K562 (cell line): ENCODE data around the gene ZNF358. TPM values are rescaled to one million over a fixed set of nuclear protein-coding genes. Genes with fewer than 3 reads are reported as not detected.
A peak's percentile ranks its signal among the peaks of the same experiment; 100 is the strongest.

Experiments used
- ATAC-seq: fragments of 200-7000 bp; cut with Tn5 transposase; 3 replicates; pipeline ENCODE4 v1.9.1; 2020; ENCODE audit warnings: moderate library complexity
- BruUV-seq: library from RNA; stranded (reverse); fragments of 400-500 nt; replicated peaks from 2 replicates; lab custom pipeline; 2021; lab: Mats Ljungman, UMichigan
- CTCF ChIA-PET: fragments of 300-600 bp; formaldehyde crosslinking; extraction: SDS; loops from one replicate; lab custom pipeline; 2021; ENCODE audit warnings: low intra/inter-chr PET ratio; lab: Yijun Ruan, JAX
- POLR2A ChIA-PET: fragments of 300-600, 350-650 bp; sonication (Branson Sonifier 250); formaldehyde crosslinking; extraction: SDS; loops from one replicate; lab custom pipeline; 2021; ENCODE audit warnings: antibody characterized with exemption, inconsistent platforms; lab: Yijun Ruan, JAX
- DNase-seq, 4 experiments: peaks; one replicate each; pipeline versions ENCODE4 v3.0.0 to v3.0.0-alpha.2; 2011 to 2018; ENCODE audit warnings: low spot score in 3 of 4, mixed read lengths in 3 of 4; ENCODE audit errors: extremely low read depth in 1 of 4
- FAIRE-seq: peaks from 2 replicates; lab custom pipeline; 2011; peaks lifted over from hg19 to GRCh38; lab: Jason Lieb, UNC
- H2AFZ ChIP-seq: 2 replicates; pipeline ENCODE4 v1.6.0; 2011; ENCODE audit warnings: low read depth, low read length, control low read depth, inconsistent platforms
- H3K27ac ChIP-seq: fragments of 200-600 bp; 3 replicates; pipeline ENCODE4 v1.8.0; 2011; ENCODE audit warnings: low read depth, mild to moderate bottlenecking, control low read depth, inconsistent platforms, low read length, moderate library complexity, mixed read lengths; ENCODE audit errors: extremely low read depth
- H3K27me3 ChIP-seq, 2 experiments: fragments of 300-600 bp in 1 of 2; 2 replicates in 1 of 2; 3 replicates in 1 of 2; pipeline versions ENCODE4 v1.6.0 to v1.8.0; 2011; ENCODE audit warnings: inconsistent platforms in 2 of 2, low read length in 2 of 2, mild to moderate bottlenecking in 1 of 2, mixed read lengths in 1 of 2, moderate library complexity in 1 of 2; ENCODE audit not compliant: control insufficient read depth in 2 of 2, insufficient read depth in 2 of 2
- H3K36me3 ChIP-seq: fragments of 300-600 bp; 3 replicates; pipeline ENCODE4 v1.8.0; 2011; ENCODE audit warnings: mild to moderate bottlenecking, low read length, inconsistent platforms; ENCODE audit not compliant: control insufficient read depth, insufficient read depth
- H3K4me1 ChIP-seq, 2 experiments: fragments of 200-600 bp in 1 of 2; replicated peaks in 1 of 2; 2 replicates in 1 of 2; 3 replicates in 1 of 2; pipeline versions ENCODE4 v1.5.1 to v1.8.0; 2011; ENCODE audit warnings: inconsistent platforms in 2 of 2, low read length in 2 of 2, mild to moderate bottlenecking in 1 of 2, mixed read lengths in 1 of 2, moderate library complexity in 1 of 2; ENCODE audit not compliant: control insufficient read depth in 2 of 2, insufficient read depth in 2 of 2
- H3K4me2 ChIP-seq: 2 replicates; pipeline ENCODE4 v1.6.1; 2011; ENCODE audit warnings: low read length, control low read depth, inconsistent platforms, mixed read lengths; ENCODE audit not compliant: insufficient read depth
- H3K4me3 ChIP-seq: fragments of 200-600 bp; sonication (generic), shearing (Covaris generic); 2 replicates; pipeline ENCODE4 v1.5.1; 2016; ENCODE audit warnings: control low read depth, inconsistent platforms
- H3K79me2 ChIP-seq: fragments of 200-600 bp; 3 replicates; pipeline ENCODE4 v1.8.0; 2011; ENCODE audit warnings: low read length, inconsistent platforms; ENCODE audit not compliant: control insufficient read depth, insufficient read depth
- H3K9ac ChIP-seq, 2 experiments: 2 replicates each; pipeline versions ENCODE4 v1.6.0 to v1.6.1; 2011; ENCODE audit warnings: low read depth in 2 of 2, low read length in 2 of 2, control low read depth in 1 of 2, inconsistent platforms in 1 of 2, mild to moderate bottlenecking in 1 of 2, mixed read lengths in 1 of 2; ENCODE audit not compliant: insufficient read depth in 1 of 2
- H3K9me1 ChIP-seq: one replicate; pipeline ENCODE4 v1.6.0; 2011; ENCODE audit warnings: inconsistent platforms, mild to moderate bottlenecking, low read length, moderate library complexity; ENCODE audit not compliant: control insufficient read depth, insufficient read depth
- H3K9me3 ChIP-seq: replicated peaks from 2 replicates; pipeline ENCODE4 v1.5.1; 2011; ENCODE audit warnings: low read depth, low read length, inconsistent platforms; ENCODE audit not compliant: control insufficient read depth, insufficient read depth
- H4K20me1 ChIP-seq: replicated peaks from 2 replicates; pipeline ENCODE4 v1.6.1; 2011; ENCODE audit warnings: low read length, inconsistent platforms, mixed read lengths; ENCODE audit not compliant: control insufficient read depth, insufficient read depth
- BRF1 ChIP-seq: IDR thresholded peaks from 3 replicates; pipeline ENCODE4 v1.6.1; 2011; ENCODE audit warnings: borderline replicate concordance, mild to moderate bottlenecking; ENCODE audit not compliant: insufficient read length; ENCODE audit errors: extremely low read depth
- FOS ChIP-seq: IDR thresholded peaks from 3 replicates; pipeline ENCODE4 v1.6.1; 2011; ENCODE audit not compliant: insufficient read length; ENCODE audit errors: extremely low read depth
- PCBP2 ChIP-seq: fragments of 200-400 bp; formaldehyde crosslinking; IDR thresholded peaks from 2 replicates; pipeline ENCODE4 v1.6.1; 2018; ENCODE audit warnings: low read length, low read depth, mild to moderate bottlenecking, moderate library complexity; ENCODE audit not compliant: poor library complexity, severe bottlenecking
- WGBS: fragments of 100-300 bp; shearing (Covaris generic); methylation state at CpG from one replicate; pipeline ENCODE4 v1.1.6; 2016; ENCODE audit warnings: low coverage, mixed read lengths; ENCODE audit not compliant: insufficient coverage; ENCODE audit errors: missing lambda C conversion rate; 5-methylcytosine and 5-hydroxymethylcytosine counted together
- in situ Hi-C: fragments of 300-500 bp; cut with MboI; formaldehyde crosslinking; loops from 4 replicates; pipeline ENCODE4 v1.15.0; 2018; ENCODE audit warnings: inconsistent platforms, mixed read lengths
- intact Hi-C: fragments of 100-400 bp; cut with micrococcal nuclease; formaldehyde crosslinking; loops from 2 replicates; pipeline ENCODE4 v1.14.2; 2022
- polyA plus RNA-seq, 8 experiments: library from polyadenylated mRNA; depleted of rRNA in 4 of 8; stranded (reverse) in 5 of 8; unstranded in 3 of 8; fragments of >200 nt; fragmentation: Nextera tagmentation in 2 of 8; fragmentation: Illumina TruSeq in 1 of 8; extraction: Ambion mirVana in 2 of 8; extraction: Trizol in 1 of 8; gene quantifications; 2 replicates each; pipeline versions ENCODE4 v1.2.1 to v1.2.3, GENCODE V29; 2011 to 2014; ENCODE audit warnings: inconsistent platforms in 1 of 8, missing spikeins in 1 of 8
- total RNA-seq, 7 experiments: library from RNA; depleted of rRNA in 6 of 7; stranded (reverse); fragments of >200 nt in 6 of 7; fragmentation: Illumina TruSeq in 2 of 7; extraction: Trizol in 2 of 7; gene quantifications; 2 replicates each; pipeline versions ENCODE4 v1.2.1 to v1.2.3, GENCODE V29; 2011 to 2021; ENCODE audit warnings: low replicate concordance in 1 of 7
- TF ChIP-seq, protein P1 (sequence below): fragments of 450-650 bp; formaldehyde crosslinking; conservative IDR thresholded peaks from 2 replicates; pipeline ENCODE4 v1.4.0; 2022; ENCODE audit warnings: mild to moderate bottlenecking, missing genetic modification characterization
- TF ChIP-seq, protein P2 (sequence below): fragments of 150-350 bp; IDR thresholded peaks from 2 replicates; pipeline ENCODE4 v1.6.1; 2014; ENCODE audit warnings: low read depth, mild to moderate bottlenecking, low read length, borderline replicate concordance

ZNF358 gene
- total and polyA plus RNA-seq, 9 of the 15 experiments (the other 6 are each of a cell fraction or from before 2014, with no cell fraction given) = 0.04 to 17.2 (median 4.9) TPM

DNA sequence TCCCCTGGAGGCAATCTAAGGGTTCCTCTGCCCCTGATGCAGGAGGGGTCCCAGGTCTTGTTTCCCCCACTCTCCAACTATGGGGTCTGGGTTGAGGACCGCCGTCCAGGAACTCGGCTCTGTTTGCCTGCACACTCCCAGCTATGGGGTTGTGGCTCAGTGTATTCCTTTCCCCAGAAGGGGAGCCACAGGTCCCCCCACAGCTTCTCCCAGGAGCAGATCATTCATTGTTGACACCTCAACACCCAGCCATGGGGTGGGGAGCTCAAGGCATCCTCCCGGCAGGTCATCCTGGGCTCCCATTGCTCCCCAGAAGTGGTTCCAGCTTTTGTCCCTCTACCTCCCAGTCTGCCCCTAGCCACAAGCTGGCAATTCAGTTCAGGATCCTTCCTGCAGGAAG lies 975 bp downstream of the ZNF358 start:
- Histone ChIP-seq H3K9ac (peak overlapping the region; percentile 60 to 90; a peak in 2 of 4 replicates), H3K27ac (no peak overlapping the region)
- TF ChIP-seq FOS (no peak), BRF1 (no peak), PCBP2 (no peak)
- TF ChIP-seq, protein P1, sequence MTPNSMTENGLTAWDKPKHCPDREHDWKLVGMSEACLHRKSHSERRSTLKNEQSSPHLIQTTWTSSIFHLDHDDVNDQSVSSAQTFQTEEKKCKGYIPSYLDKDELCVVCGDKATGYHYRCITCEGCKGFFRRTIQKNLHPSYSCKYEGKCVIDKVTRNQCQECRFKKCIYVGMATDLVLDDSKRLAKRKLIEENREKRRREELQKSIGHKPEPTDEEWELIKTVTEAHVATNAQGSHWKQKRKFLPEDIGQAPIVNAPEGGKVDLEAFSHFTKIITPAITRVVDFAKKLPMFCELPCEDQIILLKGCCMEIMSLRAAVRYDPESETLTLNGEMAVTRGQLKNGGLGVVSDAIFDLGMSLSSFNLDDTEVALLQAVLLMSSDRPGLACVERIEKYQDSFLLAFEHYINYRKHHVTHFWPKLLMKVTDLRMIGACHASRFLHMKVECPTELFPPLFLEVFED (CRISPR knock-in tag) = no peak
- TF ChIP-seq, protein P2, sequence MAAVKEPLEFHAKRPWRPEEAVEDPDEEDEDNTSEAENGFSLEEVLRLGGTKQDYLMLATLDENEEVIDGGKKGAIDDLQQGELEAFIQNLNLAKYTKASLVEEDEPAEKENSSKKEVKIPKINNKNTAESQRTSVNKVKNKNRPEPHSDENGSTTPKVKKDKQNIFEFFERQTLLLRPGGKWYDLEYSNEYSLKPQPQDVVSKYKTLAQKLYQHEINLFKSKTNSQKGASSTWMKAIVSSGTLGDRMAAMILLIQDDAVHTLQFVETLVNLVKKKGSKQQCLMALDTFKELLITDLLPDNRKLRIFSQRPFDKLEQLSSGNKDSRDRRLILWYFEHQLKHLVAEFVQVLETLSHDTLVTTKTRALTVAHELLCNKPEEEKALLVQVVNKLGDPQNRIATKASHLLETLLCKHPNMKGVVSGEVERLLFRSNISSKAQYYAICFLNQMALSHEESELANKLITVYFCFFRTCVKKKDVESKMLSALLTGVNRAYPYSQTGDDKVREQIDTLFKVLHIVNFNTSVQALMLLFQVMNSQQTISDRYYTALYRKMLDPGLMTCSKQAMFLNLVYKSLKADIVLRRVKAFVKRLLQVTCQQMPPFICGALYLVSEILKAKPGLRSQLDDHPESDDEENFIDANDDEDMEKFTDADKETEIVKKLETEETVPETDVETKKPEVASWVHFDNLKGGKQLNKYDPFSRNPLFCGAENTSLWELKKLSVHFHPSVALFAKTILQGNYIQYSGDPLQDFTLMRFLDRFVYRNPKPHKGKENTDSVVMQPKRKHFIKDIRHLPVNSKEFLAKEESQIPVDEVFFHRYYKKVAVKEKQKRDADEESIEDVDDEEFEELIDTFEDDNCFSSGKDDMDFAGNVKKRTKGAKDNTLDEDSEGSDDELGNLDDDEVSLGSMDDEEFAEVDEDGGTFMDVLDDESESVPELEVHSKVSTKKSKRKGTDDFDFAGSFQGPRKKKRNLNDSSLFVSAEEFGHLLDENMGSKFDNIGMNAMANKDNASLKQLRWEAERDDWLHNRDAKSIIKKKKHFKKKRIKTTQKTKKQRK = no peak

More for the DNA sequence above, 975 bp downstream of the ZNF358 start:
- H3K27me3 ChIP-seq = no peaks in the 10 kb centered on the region
- no peaks in the 10 kb centered on the region for H3K79me2 ChIP-seq
- H3K4me3 ChIP-seq = peak overlapping the region; percentile 40; the same call in 1 of the 2 replicates
- no peaks in the 10 kb centered on the region for H4K20me1 ChIP-seq
- peak overlapping the region; percentile 37; the same call in 1 of the 2 replicates for H3K4me2 ChIP-seq
- in situ Hi-C loops (no loop called here), intact Hi-C loops (no loop called here)
- 73% methylated on average over 4 of the region's 4 CpGs for WGBS
- H3K36me3 ChIP-seq = no peaks in the 10 kb centered on the region
- no peak overlapping the region for H2AFZ ChIP-seq
- ChIA-PET POLR2A (interaction anchor here (0.7 to 1.4 kb wide), 7 partner anchors 9 to 1980 kb away, joined by 3 to 5 read pairs (median 3); partner anchors contain the start of gene PNPLA6), CTCF (no interaction called here)
- no peak for ATAC-seq
- BruUV-seq = no TSS peak
- no peak for DNase-seq
- no peaks in the 10 kb centered on the region for H3K9me3 ChIP-seq
- peaks cover 9 to 24% of the 10 kb centered on the region in 2 experiments for H3K4me1 ChIP-seq
- no peaks in the 10 kb centered on the region for H3K9me1 ChIP-seq
- FAIRE-seq = no peak
